ENCODE measurements around the gene ANXA11. TPM values are rescaled to one million over a fixed set of nuclear protein-coding genes. Genes with fewer than 3 reads are reported as not detected.

The ANXA11 gene
- total RNA-seq, 1 experiment from 2014 or later, result 327 TPM

DNA sequence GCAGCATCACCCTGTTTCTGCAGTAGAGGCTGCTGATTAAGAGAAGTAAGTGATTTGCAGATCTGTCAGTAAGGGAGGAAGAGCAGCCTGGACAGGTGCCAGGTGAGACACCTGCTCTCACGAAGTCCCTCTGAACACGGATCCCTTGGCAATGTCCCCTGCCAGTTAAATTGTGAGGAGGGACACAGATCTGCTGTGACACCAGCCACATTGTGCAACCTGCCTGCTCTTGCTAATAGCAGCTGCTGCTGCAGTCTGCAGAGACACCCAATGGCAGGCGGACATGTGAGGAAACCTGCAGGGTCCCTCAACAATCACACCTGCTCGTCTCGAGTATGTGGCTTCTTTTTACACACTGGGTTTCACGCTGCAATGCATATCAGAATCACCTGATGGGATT lies 31.9 kb downstream of the ANXA11 start:
- Histone ChIP-seq H3K4me3 (ENCODE audit: low read depth, low read length) (no peak overlapping the region), H3K27me3 (replicated peaks; ENCODE audit: control insufficient read depth, insufficient read depth, low read length) (no peaks in the 10 kb centered on the region), H3K36me3 (ENCODE audit: control insufficient read depth, insufficient read depth, low read length) (peaks cover 4% of the 10 kb centered on the region; the same call in 1 of the 2 replicates), H3K4me1 (peaks cover 15% of the 10 kb centered on the region), H3K9me3 (no peaks in the 10 kb centered on the region)
- peaks cover 40% of the 10 kb centered on the region for H3K4me1 Mint-ChIP-seq (ENCODE audit: low read depth, unreplicated experiment)
- intact Hi-C loops (cut with micrococcal nuclease; ENCODE audit: unreplicated experiment), result no loop called here
- no peak overlapping the region for H3K4me3 Mint-ChIP-seq (ENCODE audit: unreplicated experiment)
- ChIA-PET POLR2A (no interaction called here), CTCF (interaction anchor here (0.6 kb wide), 1 partner anchor 47 kb away, joined by 7 read pairs; no protein-coding TSS in a partner anchor)
- no peaks in the 10 kb centered on the region for H3K9me3 Mint-ChIP-seq (ENCODE audit: unreplicated experiment)
- peaks cover 86% of the 10 kb centered on the region for H3K36me3 Mint-ChIP-seq (ENCODE audit: insufficient read depth, unreplicated experiment)
- TF ChIP-seq, protein P1, sequence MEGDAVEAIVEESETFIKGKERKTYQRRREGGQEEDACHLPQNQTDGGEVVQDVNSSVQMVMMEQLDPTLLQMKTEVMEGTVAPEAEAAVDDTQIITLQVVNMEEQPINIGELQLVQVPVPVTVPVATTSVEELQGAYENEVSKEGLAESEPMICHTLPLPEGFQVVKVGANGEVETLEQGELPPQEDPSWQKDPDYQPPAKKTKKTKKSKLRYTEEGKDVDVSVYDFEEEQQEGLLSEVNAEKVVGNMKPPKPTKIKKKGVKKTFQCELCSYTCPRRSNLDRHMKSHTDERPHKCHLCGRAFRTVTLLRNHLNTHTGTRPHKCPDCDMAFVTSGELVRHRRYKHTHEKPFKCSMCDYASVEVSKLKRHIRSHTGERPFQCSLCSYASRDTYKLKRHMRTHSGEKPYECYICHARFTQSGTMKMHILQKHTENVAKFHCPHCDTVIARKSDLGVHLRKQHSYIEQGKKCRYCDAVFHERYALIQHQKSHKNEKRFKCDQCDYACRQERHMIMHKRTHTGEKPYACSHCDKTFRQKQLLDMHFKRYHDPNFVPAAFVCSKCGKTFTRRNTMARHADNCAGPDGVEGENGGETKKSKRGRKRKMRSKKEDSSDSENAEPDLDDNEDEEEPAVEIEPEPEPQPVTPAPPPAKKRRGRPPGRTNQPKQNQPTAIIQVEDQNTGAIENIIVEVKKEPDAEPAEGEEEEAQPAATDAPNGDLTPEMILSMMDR (IDR thresholded peaks at IDR 0.05; ENCODE audit: insufficient read depth in 1 of 2, low read depth in 1 of 2, low read length in 1 of 2, severe bottlenecking in 1 of 2, unreplicated experiment in 1 of 2), result no peak
- DNase-seq, result no peak
- BruUV-seq (replicated peaks), result no TSS peak
- H3K27ac Mint-ChIP-seq (ENCODE audit: unreplicated experiment), result peak overlapping the region; percentile 39
- H3K27me3 Mint-ChIP-seq (ENCODE audit: insufficient read depth, unreplicated experiment), result no peaks in the 10 kb centered on the region

DNA sequence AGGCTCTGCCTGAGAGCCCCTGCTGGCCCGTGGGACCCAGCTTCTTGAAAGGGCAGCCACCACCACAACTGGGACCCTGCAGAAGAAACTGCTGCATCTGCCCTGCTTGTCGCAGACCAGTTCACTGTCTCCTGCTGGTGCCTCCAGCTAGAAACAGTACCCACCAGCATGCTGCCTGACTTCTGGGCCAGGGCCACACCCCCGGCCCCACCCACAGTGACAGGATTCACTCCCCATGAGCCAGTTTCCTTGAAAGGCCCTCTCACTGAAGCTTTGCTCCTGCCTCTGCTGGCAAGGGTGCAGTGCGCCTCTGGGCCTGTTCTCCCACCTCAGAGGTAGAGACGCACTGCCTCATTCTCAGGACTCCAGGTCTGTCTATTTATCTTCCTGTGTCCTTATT lies 32.4 kb downstream of the ANXA11 start:
- H3K27ac Mint-ChIP-seq (ENCODE audit: unreplicated experiment), result peak overlapping the region; percentile 39
- H3K4me3 ChIP-seq (ENCODE audit: low read depth, low read length), result no peak overlapping the region
- BruUV-seq (replicated peaks), result no TSS peak
- intact Hi-C loops (cut with micrococcal nuclease; ENCODE audit: unreplicated experiment), result no loop called here
- H3K9me3 ChIP-seq, result no peaks in the 10 kb centered on the region
- H3K27me3 Mint-ChIP-seq (ENCODE audit: insufficient read depth, unreplicated experiment), result no peaks in the 10 kb centered on the region
- no peak overlapping the region for H3K4me3 Mint-ChIP-seq (ENCODE audit: unreplicated experiment)
- H3K4me1 ChIP-seq, result peaks cover 9% of the 10 kb centered on the region
- peaks cover 34% of the 10 kb centered on the region for H3K4me1 Mint-ChIP-seq (ENCODE audit: low read depth, unreplicated experiment)
- no peaks in the 10 kb centered on the region for H3K27me3 ChIP-seq (replicated peaks; ENCODE audit: control insufficient read depth, insufficient read depth, low read length)
- TF ChIP-seq, protein P1 (IDR thresholded peaks at IDR 0.05; ENCODE audit: insufficient read depth in 1 of 2, low read depth in 1 of 2, low read length in 1 of 2, severe bottlenecking in 1 of 2, unreplicated experiment in 1 of 2), result no peak
- H3K9me3 Mint-ChIP-seq (ENCODE audit: unreplicated experiment), result no peaks in the 10 kb centered on the region
- peaks cover 86% of the 10 kb centered on the region for H3K36me3 Mint-ChIP-seq (ENCODE audit: insufficient read depth, unreplicated experiment)
- ChIA-PET POLR2A (no interaction called here), CTCF (no interaction called here)
- peaks cover 4% of the 10 kb centered on the region; the same call in 1 of the 2 replicates for H3K36me3 ChIP-seq (ENCODE audit: control insufficient read depth, insufficient read depth, low read length)
- DNase-seq, result no peak

DNA sequence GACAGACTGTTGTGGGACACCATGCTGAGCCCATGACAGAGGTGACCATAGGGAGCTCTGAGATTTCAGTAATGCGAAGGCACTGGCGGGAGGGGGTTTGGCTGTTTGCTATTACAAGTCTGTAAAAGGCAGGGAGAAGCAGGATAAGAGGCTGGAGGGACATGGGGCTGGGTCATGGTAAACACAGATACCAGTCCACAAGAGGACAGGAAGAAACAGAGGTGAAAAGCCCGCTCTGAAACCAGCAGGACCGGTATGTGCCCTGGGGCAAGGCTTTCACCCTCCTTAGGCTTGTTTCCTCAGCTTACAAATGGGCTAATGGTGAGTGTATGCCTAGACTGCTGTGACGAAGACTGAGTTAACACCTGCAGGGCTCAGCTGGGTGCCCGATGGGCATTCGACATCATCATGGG lies 34.1 kb downstream of the ANXA11 start:
- DNase-seq, result peak; percentile 57 to 59
- Histone ChIP-seq H3K36me3 (ENCODE audit: control insufficient read depth, insufficient read depth, low read length) (peaks cover 4% of the 10 kb centered on the region; the same call in 1 of the 2 replicates), H3K9me3 (no peaks in the 10 kb centered on the region), H3K4me3 (ENCODE audit: low read depth, low read length) (no peak overlapping the region), H3K4me1 (peaks cover 2% of the 10 kb centered on the region), H3K27me3 (replicated peaks; ENCODE audit: control insufficient read depth, insufficient read depth, low read length) (no peaks in the 10 kb centered on the region)
- POLR2A ChIA-PET, result no interaction called here
- no peaks in the 10 kb centered on the region for H3K9me3 Mint-ChIP-seq (ENCODE audit: unreplicated experiment)
- H3K4me3 Mint-ChIP-seq (ENCODE audit: unreplicated experiment), result no peak overlapping the region
- intact Hi-C loops (cut with micrococcal nuclease; ENCODE audit: unreplicated experiment), result loop anchor here (2.0 kb wide), 1 partner anchor 26 kb away; no protein-coding TSS in a partner anchor
- H3K27me3 Mint-ChIP-seq (ENCODE audit: insufficient read depth, unreplicated experiment), result no peaks in the 10 kb centered on the region
- peaks cover 83% of the 10 kb centered on the region for H3K36me3 Mint-ChIP-seq (ENCODE audit: insufficient read depth, unreplicated experiment)
- H3K27ac Mint-ChIP-seq (ENCODE audit: unreplicated experiment), result peak overlapping the region; percentile 77
- TF ChIP-seq, protein P1 (IDR thresholded peaks at IDR 0.05; ENCODE audit: insufficient read depth in 1 of 2, low read depth in 1 of 2, low read length in 1 of 2, severe bottlenecking in 1 of 2, unreplicated experiment in 1 of 2), result no peak
- CTCF ChIA-PET, result no interaction called here
- BruUV-seq (replicated peaks), result no TSS peak
- peaks cover 20% of the 10 kb centered on the region for H3K4me1 Mint-ChIP-seq (ENCODE audit: low read depth, unreplicated experiment)
